EL (cell line): ENCODE measurements around the gene TXLNG.
A peak's percentile ranks its signal among the peaks of the same experiment; 100 is the strongest.

Experiments used
- DNase-seq: peaks from one replicate; pipeline ENCODE4 v3.0.0-alpha.2; 2016

TXLNG gene

GRCh38 chrX:16874458-16875095, 88.3 kb downstream of the TXLNG start:
- DNase-seq: no peak

GRCh38 chrX:16876696-16877095, 90.4 kb downstream of the TXLNG start:
- no peak for DNase-seq

GRCh38 chrX:16882169-16882568, 95.9 kb downstream of the TXLNG start:
- DNase-seq: peak; percentile 16

- DNase-seq: peak; percentile 60
Measured at GRCh38 chrX:16882702-16883486, 96.6 kb downstream of the TXLNG start.

GRCh38 chrX:16883487-16883804, 97.2 kb downstream of the TXLNG start:
- no peak for DNase-seq

- DNase-seq: no peak
Measured at GRCh38 chrX:16885628-16886027, 99.4 kb downstream of the TXLNG start.

GRCh38 chrX:16892504-16893362, 106.5 kb downstream of the TXLNG start:
- DNase-seq: peak; percentile 67
